Smooth muscle cell (in vitro differentiated cells): Measurements from ENCODE around the gene CNTNAP2. TPM values are rescaled to one million over a fixed set of nuclear protein-coding genes. Genes with fewer than 3 reads are reported as not detected.

Experiments
- DNase-seq: peaks from one replicate; lab custom pipeline; 2025; ENCODE audit not compliant: unreplicated experiment; lab: John Stamatoyannopoulos, UW
- H2AFZ ChIP-seq: fragments of 200-600 bp; sonication (generic); 2 replicates; pipeline ENCODE4 v1.6.0; 2016; ENCODE audit warnings: antibody characterized with exemption, low read depth, mild to moderate bottlenecking
- H3F3A ChIP-seq: fragments of 200-600 bp; sonication (generic); 2 replicates; pipeline ENCODE4 v1.6.0; 2017; ENCODE audit warnings: antibody characterized with exemption, low read depth
- H3K27ac ChIP-seq: fragments of 200-600 bp; sonication (generic); 2 replicates; pipeline ENCODE4 v1.5.1; 2016; ENCODE audit warnings: low read depth, mild to moderate bottlenecking
- H3K27me3 ChIP-seq: fragments of 200-600 bp; sonication (generic); 2 replicates; pipeline ENCODE4 v1.6.1; 2016; ENCODE audit warnings: low read depth, mild to moderate bottlenecking
- H3K36me3 ChIP-seq: fragments of 200-600 bp; sonication (generic); 2 replicates; pipeline ENCODE4 v1.5.1; 2016; ENCODE audit warnings: low read depth
- H3K4me1 ChIP-seq: fragments of 200-600 bp; sonication (generic); 2 replicates; pipeline ENCODE4 v1.5.1; 2016; ENCODE audit warnings: low read depth
- H3K4me2 ChIP-seq: fragments of 200-600 bp; sonication (generic); 2 replicates; pipeline ENCODE4 v1.6.0; 2016; ENCODE audit warnings: mild to moderate bottlenecking
- H3K4me3 ChIP-seq: fragments of 200-600 bp; sonication (generic); 2 replicates; pipeline ENCODE4 v1.5.1; 2016; ENCODE audit warnings: mild to moderate bottlenecking
- H3K79me2 ChIP-seq: fragments of 200-600 bp; sonication (generic); 2 replicates; pipeline ENCODE4 v1.6.0; 2016; ENCODE audit warnings: low read depth, mild to moderate bottlenecking
- H3K9ac ChIP-seq: fragments of 200-600 bp; sonication (generic); 2 replicates; pipeline ENCODE4 v1.6.0; 2016; ENCODE audit warnings: low read depth
- H3K9me3 ChIP-seq: fragments of 200-600 bp; sonication (generic); replicated peaks from 2 replicates; pipeline ENCODE4 v1.5.1; 2016; ENCODE audit warnings: low read depth
- H4K20me1 ChIP-seq: fragments of 200-600 bp; sonication (generic); 2 replicates; pipeline ENCODE4 v1.6.0; 2016; ENCODE audit warnings: low read depth
- WGBS: methylation state at CpG from one replicate; pipeline ENCODE4 v1.1.7; 2016; ENCODE audit warnings: low lambda C conversion rate; 5-methylcytosine and 5-hydroxymethylcytosine counted together
- polyA plus RNA-seq: library from polyadenylated mRNA; unstranded; fragments of >200 nt; fragmentation: Nextera tagmentation; extraction: Ambion mirVana; gene quantifications from 2 replicates; pipeline ENCODE4 v1.2.1, GENCODE V29; 2016
- total RNA-seq: library from RNA; depleted of rRNA; stranded (reverse); fragments of >200 nt; gene quantifications from 2 replicates; pipeline ENCODE4 v1.2.3, GENCODE V29; 2014
- TF ChIP-seq, protein P1 (sequence below): fragments of 200-600 bp; sonication (generic); IDR thresholded peaks from 2 replicates; pipeline ENCODE4 v1.5.1; 2017; ENCODE audit warnings: borderline replicate concordance, mild to moderate bottlenecking, antibody characterized with exemption; ENCODE audit not compliant: insufficient read depth, poor library complexity, severe bottlenecking

The CNTNAP2 gene
- total and polyA plus RNA-seq, 2 experiments from 2014 or later: 1.7 to 9.0 TPM

DNA sequence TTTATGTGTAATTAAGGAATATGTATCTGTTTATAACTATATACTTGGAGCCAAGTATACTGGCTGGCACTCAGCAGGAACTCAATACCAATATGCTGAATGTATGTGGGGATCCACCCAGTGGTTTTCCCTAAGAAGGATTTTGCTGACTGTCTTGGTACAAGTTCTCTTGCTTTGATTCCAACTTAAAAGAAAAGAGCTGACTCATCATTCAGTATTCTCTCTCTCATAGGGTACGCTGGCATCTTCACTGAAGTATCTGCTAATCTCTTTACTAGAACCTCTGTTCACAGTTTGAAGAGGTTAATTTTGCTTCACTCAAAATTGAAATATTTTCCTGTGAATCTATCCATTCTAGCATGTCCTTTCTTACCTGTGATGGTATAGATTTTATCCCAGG, 1044.8 kb downstream of the CNTNAP2 start:
- Histone ChIP-seq H3K4me1 (no peaks in the 10 kb centered on the region), H3K4me3 (no peak overlapping the region), H3K9ac (no peak overlapping the region), H3K27me3 (no peaks in the 10 kb centered on the region), H3K36me3 (no peaks in the 10 kb centered on the region), H2AFZ (no peak overlapping the region), H3K27ac (no peak overlapping the region), H3F3A (no peaks in the 10 kb centered on the region), H3K9me3 (no peaks in the 10 kb centered on the region), H3K4me2 (no peak overlapping the region), H4K20me1 (no peaks in the 10 kb centered on the region), H3K79me2 (no peaks in the 10 kb centered on the region)
- DNase-seq: no peak
- TF ChIP-seq, protein P1, sequence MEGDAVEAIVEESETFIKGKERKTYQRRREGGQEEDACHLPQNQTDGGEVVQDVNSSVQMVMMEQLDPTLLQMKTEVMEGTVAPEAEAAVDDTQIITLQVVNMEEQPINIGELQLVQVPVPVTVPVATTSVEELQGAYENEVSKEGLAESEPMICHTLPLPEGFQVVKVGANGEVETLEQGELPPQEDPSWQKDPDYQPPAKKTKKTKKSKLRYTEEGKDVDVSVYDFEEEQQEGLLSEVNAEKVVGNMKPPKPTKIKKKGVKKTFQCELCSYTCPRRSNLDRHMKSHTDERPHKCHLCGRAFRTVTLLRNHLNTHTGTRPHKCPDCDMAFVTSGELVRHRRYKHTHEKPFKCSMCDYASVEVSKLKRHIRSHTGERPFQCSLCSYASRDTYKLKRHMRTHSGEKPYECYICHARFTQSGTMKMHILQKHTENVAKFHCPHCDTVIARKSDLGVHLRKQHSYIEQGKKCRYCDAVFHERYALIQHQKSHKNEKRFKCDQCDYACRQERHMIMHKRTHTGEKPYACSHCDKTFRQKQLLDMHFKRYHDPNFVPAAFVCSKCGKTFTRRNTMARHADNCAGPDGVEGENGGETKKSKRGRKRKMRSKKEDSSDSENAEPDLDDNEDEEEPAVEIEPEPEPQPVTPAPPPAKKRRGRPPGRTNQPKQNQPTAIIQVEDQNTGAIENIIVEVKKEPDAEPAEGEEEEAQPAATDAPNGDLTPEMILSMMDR: no peak
- WGBS: 86% methylated on average over 1 of the region's 1 CpG

GRCh38 chr7:147170341-147171012, 1053.9 kb downstream of the CNTNAP2 start:
- Histone ChIP-seq H3K4me3 (no peak overlapping the region), H3K9ac (no peak overlapping the region), H2AFZ (no peak overlapping the region), H3K36me3 (no peaks in the 10 kb centered on the region), H3K9me3 (no peaks in the 10 kb centered on the region), H4K20me1 (no peaks in the 10 kb centered on the region), H3K4me2 (no peak overlapping the region), H3K27ac (no peak overlapping the region), H3K27me3 (no peaks in the 10 kb centered on the region), H3F3A (no peaks in the 10 kb centered on the region), H3K4me1 (no peaks in the 10 kb centered on the region), H3K79me2 (no peaks in the 10 kb centered on the region)
- 83% methylated on average over 14 of the region's 14 CpGs for WGBS
- TF ChIP-seq, protein P1: no peak
- no peak for DNase-seq

DNA sequence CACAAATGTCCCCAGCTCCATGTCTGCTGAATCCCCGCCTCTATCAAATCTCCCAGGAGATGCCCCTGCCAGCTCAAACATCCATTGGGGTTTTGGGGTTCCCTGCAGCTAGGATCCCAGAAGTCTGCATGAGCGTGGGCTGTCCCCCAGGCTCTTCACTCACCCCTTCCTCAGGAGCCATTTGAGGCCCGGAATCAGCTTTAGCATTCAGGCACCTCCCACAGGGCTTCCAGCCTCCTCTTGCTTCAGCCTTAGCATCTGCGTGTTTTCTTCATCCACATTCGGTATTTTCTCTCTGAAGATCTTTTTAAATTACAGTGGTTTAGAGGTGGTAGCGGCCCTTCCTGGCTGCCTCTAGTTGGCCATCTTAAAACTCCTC, 1054.4 kb downstream of the CNTNAP2 start:
- Histone ChIP-seq H3K79me2 (no peaks in the 10 kb centered on the region), H3K9me3 (no peaks in the 10 kb centered on the region), H3K4me3 (no peak overlapping the region), H2AFZ (no peak overlapping the region), H3F3A (no peaks in the 10 kb centered on the region), H3K27me3 (no peaks in the 10 kb centered on the region), H3K27ac (no peak overlapping the region), H3K4me2 (no peak overlapping the region), H3K4me1 (no peaks in the 10 kb centered on the region), H3K36me3 (no peaks in the 10 kb centered on the region), H3K9ac (no peak overlapping the region), H4K20me1 (no peaks in the 10 kb centered on the region)
- no peak for DNase-seq
- TF ChIP-seq, protein P1: no peak
- WGBS: 78% methylated on average over 6 of the region's 6 CpGs

- H3K27ac ChIP-seq: no peak overlapping the region
- H3K4me1 ChIP-seq: no peaks in the 10 kb centered on the region
- no peak overlapping the region for H2AFZ ChIP-seq
- no peak overlapping the region for H3K9ac ChIP-seq
- no peak overlapping the region for H3K4me3 ChIP-seq
- DNase-seq: no peak
- no peaks in the 10 kb centered on the region for H4K20me1 ChIP-seq
- no peak overlapping the region for H3K4me2 ChIP-seq
- H3K79me2 ChIP-seq: no peaks in the 10 kb centered on the region
- H3K36me3 ChIP-seq: no peaks in the 10 kb centered on the region
- no peaks in the 10 kb centered on the region for H3K9me3 ChIP-seq
- TF ChIP-seq, protein P1: no peak
- H3F3A ChIP-seq: no peaks in the 10 kb centered on the region
- H3K27me3 ChIP-seq: no peaks in the 10 kb centered on the region
Observed at GRCh38 chr7:147173883-147174282, 1057.3 kb downstream of the CNTNAP2 start.
